Right lobe of liver (tissue), 4 donors: ENCODE data around the gene EIF4EBP3.

ENCODE experiments used
- CTCF ChIP-seq, 4 donors: fragments of 200-600 bp in 3 of 4; fragments of 450-650 bp in 1 of 4; IDR thresholded peaks; one replicate each; pipeline versions ENCODE4 v1.5.1 to v1.8.0; 2016 to 2022; ENCODE audit warnings: antibody characterized with exemption in 4 of 4, mild to moderate bottlenecking in 2 of 4
- POLR2A ChIP-seq: fragments of 450-650 bp; IDR thresholded peaks from one replicate; pipeline ENCODE4 v1.6.1; 2017; ENCODE audit warnings: antibody characterized with exemption, mild to moderate bottlenecking
- donor health status: DM: no; HTN: no; CAD: no.
- donor health status: DM: no; HTN: no; CAD: no.
- donor health status: DM: no; HTN: yes; CAD: no.

DNA sequence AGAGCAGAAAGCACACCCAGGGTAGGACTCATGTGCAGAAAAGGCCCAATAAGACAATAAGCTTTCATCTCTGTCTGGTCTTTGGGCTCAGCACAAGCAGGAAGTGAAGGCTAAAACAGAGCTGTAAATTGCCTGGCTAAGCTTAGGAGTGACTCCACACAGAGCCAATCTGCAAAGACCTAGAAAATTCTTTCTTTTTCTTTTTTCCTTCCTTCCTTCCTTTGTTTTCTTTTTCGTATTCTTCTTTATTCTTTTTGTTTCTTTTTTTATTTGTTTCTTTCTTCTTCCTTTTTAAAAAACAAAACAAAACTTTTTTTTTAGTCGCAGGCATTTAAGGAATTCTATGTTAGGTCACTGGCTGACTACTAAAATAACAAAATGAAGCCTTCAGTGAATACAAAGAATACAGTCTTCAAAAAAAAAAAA is 29.3 kb downstream of the EIF4EBP3 start:
- TF ChIP-seq POLR2A (no peak), CTCF (IDR thresholded peaks at IDR 0.05) (no peak)
